ENCODE results near the gene ASIC5. TPM values are rescaled to one million over a fixed set of nuclear protein-coding genes. Genes with fewer than 3 reads are reported as not detected.

The ASIC5 gene
- total RNA-seq, 1 experiment from 2014 or later, result not detected

DNA sequence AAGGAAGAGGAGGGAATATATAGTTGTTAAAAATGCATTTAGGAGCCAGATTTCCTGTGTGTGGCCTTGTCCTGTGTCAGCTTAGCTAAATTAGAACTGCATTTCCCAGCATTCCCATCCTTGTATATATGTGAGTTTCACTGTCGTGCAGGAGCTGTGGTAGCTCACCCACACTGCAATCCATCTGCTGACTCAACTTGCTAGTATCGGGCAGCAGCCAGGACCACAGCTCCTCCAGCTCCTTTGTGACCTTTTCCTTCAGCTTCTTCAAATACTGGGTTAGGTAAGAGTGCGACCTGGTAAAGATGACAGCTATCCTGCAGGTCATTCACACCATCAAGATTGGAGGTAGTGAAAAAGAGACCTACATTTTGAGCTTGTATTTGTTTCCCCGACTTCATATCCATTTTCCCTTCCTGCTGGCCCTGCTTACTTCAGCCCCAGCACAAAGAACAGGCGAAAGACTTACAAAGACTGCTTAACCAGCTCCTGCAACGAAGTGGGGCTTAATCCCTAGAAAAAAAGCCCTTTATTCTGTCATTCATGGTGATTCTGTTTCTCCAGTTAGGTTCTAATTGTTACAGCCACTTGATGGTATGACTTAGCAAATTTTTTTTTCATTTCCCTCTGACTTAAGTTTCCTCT, 11.4 kb downstream of the ASIC5 start:
- peak; percentile 4 for DNase-seq (ENCODE audit: low spot score)
- POLR2A ChIA-PET (ENCODE audit: low non-redundant PET), result no interaction called here
- no peak overlapping the region for H3K27ac ChIP-seq (ENCODE audit: low read depth, low read length, poor library complexity, severe bottlenecking)
- BruUV-seq (replicated peaks), result TSS peak; percentile 74
- intact Hi-C loops (cut with micrococcal nuclease; ENCODE audit: unreplicated experiment), result no loop called here
- no peaks in the 10 kb centered on the region for H3K36me3 ChIP-seq (ENCODE audit: insufficient read depth, low read length, poor library complexity, severe bottlenecking)
- no peak for TF ChIP-seq EZH2 (IDR thresholded peaks at IDR 0.05; ENCODE audit: borderline replicate concordance, low read depth, low read length, poor library complexity, severe bottlenecking)
- TF ChIP-seq, protein P1, sequence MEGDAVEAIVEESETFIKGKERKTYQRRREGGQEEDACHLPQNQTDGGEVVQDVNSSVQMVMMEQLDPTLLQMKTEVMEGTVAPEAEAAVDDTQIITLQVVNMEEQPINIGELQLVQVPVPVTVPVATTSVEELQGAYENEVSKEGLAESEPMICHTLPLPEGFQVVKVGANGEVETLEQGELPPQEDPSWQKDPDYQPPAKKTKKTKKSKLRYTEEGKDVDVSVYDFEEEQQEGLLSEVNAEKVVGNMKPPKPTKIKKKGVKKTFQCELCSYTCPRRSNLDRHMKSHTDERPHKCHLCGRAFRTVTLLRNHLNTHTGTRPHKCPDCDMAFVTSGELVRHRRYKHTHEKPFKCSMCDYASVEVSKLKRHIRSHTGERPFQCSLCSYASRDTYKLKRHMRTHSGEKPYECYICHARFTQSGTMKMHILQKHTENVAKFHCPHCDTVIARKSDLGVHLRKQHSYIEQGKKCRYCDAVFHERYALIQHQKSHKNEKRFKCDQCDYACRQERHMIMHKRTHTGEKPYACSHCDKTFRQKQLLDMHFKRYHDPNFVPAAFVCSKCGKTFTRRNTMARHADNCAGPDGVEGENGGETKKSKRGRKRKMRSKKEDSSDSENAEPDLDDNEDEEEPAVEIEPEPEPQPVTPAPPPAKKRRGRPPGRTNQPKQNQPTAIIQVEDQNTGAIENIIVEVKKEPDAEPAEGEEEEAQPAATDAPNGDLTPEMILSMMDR (conservative IDR thresholded peaks at IDR 0.05; ENCODE audit: low read depth, low read length), result no peak
- CTCF ChIA-PET, result no interaction called here
- no peaks in the 10 kb centered on the region for H3K27me3 ChIP-seq (replicated peaks; ENCODE audit: insufficient read depth, low read depth, low read length, poor library complexity)
- no peaks in the 10 kb centered on the region for H3K9me3 ChIP-seq (ENCODE audit: low read depth, low read length, poor library complexity, severe bottlenecking)
- H3K4me3 ChIP-seq (ENCODE audit: low read depth, low read length, poor library complexity, severe bottlenecking), result no peak overlapping the region
- H3K4me1 ChIP-seq (ENCODE audit: insufficient read depth, low read length, poor library complexity, severe bottlenecking), result no peaks in the 10 kb centered on the region

DNA sequence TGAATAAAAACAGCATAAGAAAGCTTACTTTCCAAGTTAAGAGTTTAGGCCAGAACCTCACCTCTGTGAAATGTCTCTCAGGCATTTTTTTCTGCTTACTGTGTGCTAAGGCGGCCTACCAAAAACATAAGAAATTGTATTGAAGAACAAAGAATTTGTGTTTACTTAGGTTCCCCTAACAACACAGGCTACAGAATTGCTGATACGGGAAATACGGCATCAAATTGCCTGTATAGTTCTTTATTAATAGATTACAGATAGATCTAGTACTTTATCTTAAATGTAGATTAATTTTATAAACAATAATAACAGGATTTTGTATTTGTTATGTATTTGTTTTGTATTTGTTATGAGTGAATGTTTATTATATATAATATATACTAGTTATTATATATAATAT, 12.9 kb downstream of the ASIC5 start:
- Histone ChIP-seq H3K4me1 (ENCODE audit: insufficient read depth, low read length, poor library complexity, severe bottlenecking) (no peaks in the 10 kb centered on the region), H3K27ac (ENCODE audit: low read depth, low read length, poor library complexity, severe bottlenecking) (no peak overlapping the region), H3K9me3 (ENCODE audit: low read depth, low read length, poor library complexity, severe bottlenecking) (no peaks in the 10 kb centered on the region), H3K27me3 (replicated peaks; ENCODE audit: insufficient read depth, low read depth, low read length, poor library complexity) (no peaks in the 10 kb centered on the region), H3K36me3 (ENCODE audit: insufficient read depth, low read length, poor library complexity, severe bottlenecking) (no peaks in the 10 kb centered on the region), H3K4me3 (ENCODE audit: low read depth, low read length, poor library complexity, severe bottlenecking) (no peak overlapping the region)
- ChIA-PET CTCF (no interaction called here), POLR2A (ENCODE audit: low non-redundant PET) (no interaction called here)
- no peak for DNase-seq (ENCODE audit: low spot score)
- intact Hi-C loops (cut with micrococcal nuclease; ENCODE audit: unreplicated experiment), result no loop called here
- no peak for TF ChIP-seq EZH2 (IDR thresholded peaks at IDR 0.05; ENCODE audit: borderline replicate concordance, low read depth, low read length, poor library complexity, severe bottlenecking)
- TF ChIP-seq, protein P1 (conservative IDR thresholded peaks at IDR 0.05; ENCODE audit: low read depth, low read length), result no peak
- no TSS peak for BruUV-seq (replicated peaks)

DNA sequence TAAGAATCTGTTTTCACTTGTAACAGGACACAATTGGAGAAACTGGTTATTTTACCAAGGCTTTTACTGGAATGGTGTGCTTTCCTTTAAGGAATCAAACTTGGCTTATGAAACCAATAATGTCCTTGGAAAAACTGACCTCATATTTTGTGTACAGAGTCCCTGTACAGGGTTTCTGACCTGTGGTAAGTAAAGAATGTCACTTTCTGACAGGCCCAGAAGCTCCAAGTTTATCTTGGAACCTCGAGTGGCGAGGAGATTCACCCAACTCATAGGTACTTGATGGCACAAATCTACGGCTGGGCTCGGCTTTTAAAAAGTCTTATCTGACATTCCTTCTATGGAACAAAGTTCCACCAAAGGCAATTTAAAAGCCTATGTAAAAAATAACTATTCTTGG, 17.0 kb downstream of the ASIC5 start:
- Histone ChIP-seq H3K9me3 (ENCODE audit: low read depth, low read length, poor library complexity, severe bottlenecking) (peaks cover 8% of the 10 kb centered on the region), H3K27me3 (replicated peaks; ENCODE audit: insufficient read depth, low read depth, low read length, poor library complexity) (no peaks in the 10 kb centered on the region), H3K36me3 (ENCODE audit: insufficient read depth, low read length, poor library complexity, severe bottlenecking) (no peaks in the 10 kb centered on the region), H3K4me3 (ENCODE audit: low read depth, low read length, poor library complexity, severe bottlenecking) (no peak overlapping the region), H3K4me1 (ENCODE audit: insufficient read depth, low read length, poor library complexity, severe bottlenecking) (no peaks in the 10 kb centered on the region), H3K27ac (ENCODE audit: low read depth, low read length, poor library complexity, severe bottlenecking) (no peak overlapping the region)
- no peak for TF ChIP-seq EZH2 (IDR thresholded peaks at IDR 0.05; ENCODE audit: borderline replicate concordance, low read depth, low read length, poor library complexity, severe bottlenecking)
- TF ChIP-seq, protein P1 (conservative IDR thresholded peaks at IDR 0.05; ENCODE audit: low read depth, low read length), result no peak
- intact Hi-C loops (cut with micrococcal nuclease; ENCODE audit: unreplicated experiment), result no loop called here
- BruUV-seq (replicated peaks), result no TSS peak
- POLR2A ChIA-PET (ENCODE audit: low non-redundant PET), result no interaction called here
- DNase-seq (ENCODE audit: low spot score), result no peak
- CTCF ChIA-PET, result no interaction called here

All from A673 (cell line).